ENCODE measurements around the gene UNC13B.

GRCh38 chr9:35191105-35191504 is 29.3 kb downstream of the UNC13B start:
- TF ChIP-seq CTCF (IDR thresholded peaks at IDR 0.05): no peak
- no peak for TF ChIP-seq POLR2A (IDR thresholded peaks at IDR 0.05)
